ENCODE results near the gene REX1BD. TPM values are rescaled to one million over a fixed set of nuclear protein-coding genes. Genes with fewer than 3 reads are reported as not detected.

Gene REX1BD
- total and polyA plus RNA-seq, 4 donors, result 25.9 to 71.9 (median 51.4) TPM

DNA sequence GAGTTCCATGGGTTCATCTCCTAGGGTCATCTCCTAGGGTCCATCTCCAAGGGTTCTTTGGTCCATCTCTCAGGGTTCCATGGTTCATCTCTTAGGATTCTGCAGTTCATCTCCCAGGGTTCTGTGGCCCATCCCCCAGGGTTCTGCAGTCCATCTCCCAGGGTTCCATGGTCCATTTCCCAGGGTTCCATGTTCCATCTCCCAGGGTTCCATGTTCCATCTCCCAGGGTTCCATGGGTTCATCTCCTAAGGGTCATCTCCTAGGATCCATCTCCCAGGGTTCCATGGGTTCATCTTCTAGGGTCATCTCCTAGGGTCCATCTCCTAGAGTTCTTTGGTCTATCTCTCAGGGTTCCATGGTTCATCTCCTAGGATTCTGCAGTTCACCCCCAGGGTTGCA lies 29.0 kb downstream of the REX1BD start:
- Histone ChIP-seq H3K36me3 (ENCODE audit: control insufficient read depth in 4 of 4, insufficient read depth in 3 of 4, low read depth in 1 of 4, low read length in 3 of 4) (no peaks in the 10 kb centered on the region), H3K9ac (ENCODE audit: low read depth in 1 of 2, low read length in 2 of 2) (no peak overlapping the region), H3K4me3 (ENCODE audit: low read depth in 1 of 3, low read length in 3 of 3) (no peak overlapping the region), H3K27ac (ENCODE audit: low read depth in 1 of 2, low read length in 2 of 2) (no peak overlapping the region), H3K9me3 (ENCODE audit: control insufficient read depth in 4 of 4, low read length in 3 of 4) (no peaks in the 10 kb centered on the region), H3K27me3 (ENCODE audit: control insufficient read depth in 4 of 4, insufficient read depth in 4 of 4, low read length in 3 of 4) (peaks cover 0 to 13% (median 3%) of the 10 kb centered on the region in 4 donors), H3K4me1 (ENCODE audit: control insufficient read depth in 4 of 4, insufficient read depth in 4 of 4, low read length in 3 of 4) (peaks cover 0 to 5% (median 3%) of the 10 kb centered on the region in 4 donors)
- TF ChIP-seq, protein P1, sequence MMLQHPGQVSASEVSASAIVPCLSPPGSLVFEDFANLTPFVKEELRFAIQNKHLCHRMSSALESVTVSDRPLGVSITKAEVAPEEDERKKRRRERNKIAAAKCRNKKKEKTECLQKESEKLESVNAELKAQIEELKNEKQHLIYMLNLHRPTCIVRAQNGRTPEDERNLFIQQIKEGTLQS (IDR thresholded peaks at IDR 0.05), result no peak
- no peak for DNase-seq (ENCODE audit: low spot score)

DNA sequence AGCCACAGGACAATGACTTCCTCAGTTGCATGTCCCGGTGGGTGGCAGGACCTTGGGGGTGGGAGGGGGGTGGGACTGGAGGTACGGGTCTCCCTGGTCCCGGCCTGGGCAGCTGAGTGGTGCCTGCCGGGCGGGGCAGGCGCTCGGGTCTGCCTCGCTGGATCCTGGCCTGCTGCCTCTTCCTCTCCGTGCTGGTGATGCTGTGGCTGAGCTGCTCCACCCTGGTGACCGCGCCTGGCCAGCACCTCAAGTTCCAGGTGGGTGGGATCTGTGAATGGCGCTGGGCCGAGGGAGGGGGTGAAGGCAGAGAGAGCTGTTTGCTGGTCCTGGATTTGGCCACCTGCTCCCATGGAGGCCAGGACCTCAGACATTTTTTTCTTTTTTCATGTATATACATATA lies 29.6 kb downstream of the REX1BD start:
- H3K9ac ChIP-seq (ENCODE audit: low read depth in 1 of 2, low read length in 2 of 2), result no peak overlapping the region
- WGBS, result 92% methylated on average over 13 of the region's 13 CpGs
- H3K4me3 ChIP-seq (ENCODE audit: low read depth in 1 of 3, low read length in 3 of 3), result no peak overlapping the region
- no peaks in the 10 kb centered on the region for H3K9me3 ChIP-seq (ENCODE audit: control insufficient read depth in 4 of 4, low read length in 3 of 4)
- no peaks in the 10 kb centered on the region for H3K4me1 ChIP-seq (ENCODE audit: control insufficient read depth in 4 of 4, insufficient read depth in 4 of 4, low read length in 3 of 4)
- TF ChIP-seq SP1 (IDR thresholded peaks at IDR 0.05), result no peak
- TF ChIP-seq, protein P2, sequence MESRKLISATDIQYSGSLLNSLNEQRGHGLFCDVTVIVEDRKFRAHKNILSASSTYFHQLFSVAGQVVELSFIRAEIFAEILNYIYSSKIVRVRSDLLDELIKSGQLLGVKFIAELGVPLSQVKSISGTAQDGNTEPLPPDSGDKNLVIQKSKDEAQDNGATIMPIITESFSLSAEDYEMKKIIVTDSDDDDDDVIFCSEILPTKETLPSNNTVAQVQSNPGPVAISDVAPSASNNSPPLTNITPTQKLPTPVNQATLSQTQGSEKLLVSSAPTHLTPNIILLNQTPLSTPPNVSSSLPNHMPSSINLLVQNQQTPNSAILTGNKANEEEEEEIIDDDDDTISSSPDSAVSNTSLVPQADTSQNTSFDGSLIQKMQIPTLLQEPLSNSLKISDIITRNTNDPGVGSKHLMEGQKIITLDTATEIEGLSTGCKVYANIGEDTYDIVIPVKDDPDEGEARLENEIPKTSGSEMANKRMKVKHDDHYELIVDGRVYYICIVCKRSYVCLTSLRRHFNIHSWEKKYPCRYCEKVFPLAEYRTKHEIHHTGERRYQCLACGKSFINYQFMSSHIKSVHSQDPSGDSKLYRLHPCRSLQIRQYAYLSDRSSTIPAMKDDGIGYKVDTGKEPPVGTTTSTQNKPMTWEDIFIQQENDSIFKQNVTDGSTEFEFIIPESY (IDR thresholded peaks at IDR 0.05), result no peak
- TF ChIP-seq NR2F2 (IDR thresholded peaks at IDR 0.05), result no peak
- no peak for TF ChIP-seq HNF4A (conservative IDR thresholded peaks at IDR 0.05)
- no peak for TF ChIP-seq YY1 (IDR thresholded peaks at IDR 0.05)
- no peak for TF ChIP-seq GABPA (IDR thresholded peaks at IDR 0.05 in 1 of 2, conservative IDR thresholded peaks at IDR 0.05 in 1 of 2)
- no peak for TF ChIP-seq FOXA2 (IDR thresholded peaks at IDR 0.05)
- TF ChIP-seq, protein P3, sequence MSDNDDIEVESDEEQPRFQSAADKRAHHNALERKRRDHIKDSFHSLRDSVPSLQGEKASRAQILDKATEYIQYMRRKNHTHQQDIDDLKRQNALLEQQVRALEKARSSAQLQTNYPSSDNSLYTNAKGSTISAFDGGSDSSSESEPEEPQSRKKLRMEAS (IDR thresholded peaks at IDR 0.05), result no peak
- TF ChIP-seq RXRA (IDR thresholded peaks at IDR 0.05), result no peak
- TF ChIP-seq, protein P4, sequence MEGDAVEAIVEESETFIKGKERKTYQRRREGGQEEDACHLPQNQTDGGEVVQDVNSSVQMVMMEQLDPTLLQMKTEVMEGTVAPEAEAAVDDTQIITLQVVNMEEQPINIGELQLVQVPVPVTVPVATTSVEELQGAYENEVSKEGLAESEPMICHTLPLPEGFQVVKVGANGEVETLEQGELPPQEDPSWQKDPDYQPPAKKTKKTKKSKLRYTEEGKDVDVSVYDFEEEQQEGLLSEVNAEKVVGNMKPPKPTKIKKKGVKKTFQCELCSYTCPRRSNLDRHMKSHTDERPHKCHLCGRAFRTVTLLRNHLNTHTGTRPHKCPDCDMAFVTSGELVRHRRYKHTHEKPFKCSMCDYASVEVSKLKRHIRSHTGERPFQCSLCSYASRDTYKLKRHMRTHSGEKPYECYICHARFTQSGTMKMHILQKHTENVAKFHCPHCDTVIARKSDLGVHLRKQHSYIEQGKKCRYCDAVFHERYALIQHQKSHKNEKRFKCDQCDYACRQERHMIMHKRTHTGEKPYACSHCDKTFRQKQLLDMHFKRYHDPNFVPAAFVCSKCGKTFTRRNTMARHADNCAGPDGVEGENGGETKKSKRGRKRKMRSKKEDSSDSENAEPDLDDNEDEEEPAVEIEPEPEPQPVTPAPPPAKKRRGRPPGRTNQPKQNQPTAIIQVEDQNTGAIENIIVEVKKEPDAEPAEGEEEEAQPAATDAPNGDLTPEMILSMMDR (IDR thresholded peaks at IDR 0.05; ENCODE audit: low read depth, low read length, missing input control), result no peak
- TF ChIP-seq HNF4G (IDR thresholded peaks at IDR 0.05), result no peak
- TF ChIP-seq TAF1 (conservative IDR thresholded peaks at IDR 0.05), result no peak
- TF ChIP-seq, protein P1 (IDR thresholded peaks at IDR 0.05), result no peak
- TF ChIP-seq EGR1 (IDR thresholded peaks at IDR 0.05; ENCODE audit: low read depth in 2 of 2), result no peak
- H3K27me3 ChIP-seq (ENCODE audit: control insufficient read depth in 4 of 4, insufficient read depth in 4 of 4, low read length in 3 of 4), result peaks cover 0 to 13% (median 3%) of the 10 kb centered on the region in 4 donors
- H3K27ac ChIP-seq (ENCODE audit: low read depth in 1 of 2, low read length in 2 of 2), result no peak overlapping the region
- H3K36me3 ChIP-seq (ENCODE audit: control insufficient read depth in 4 of 4, insufficient read depth in 3 of 4, low read depth in 1 of 4, low read length in 3 of 4), result no peaks in the 10 kb centered on the region
- DNase-seq (ENCODE audit: low spot score), result no peak

DNA sequence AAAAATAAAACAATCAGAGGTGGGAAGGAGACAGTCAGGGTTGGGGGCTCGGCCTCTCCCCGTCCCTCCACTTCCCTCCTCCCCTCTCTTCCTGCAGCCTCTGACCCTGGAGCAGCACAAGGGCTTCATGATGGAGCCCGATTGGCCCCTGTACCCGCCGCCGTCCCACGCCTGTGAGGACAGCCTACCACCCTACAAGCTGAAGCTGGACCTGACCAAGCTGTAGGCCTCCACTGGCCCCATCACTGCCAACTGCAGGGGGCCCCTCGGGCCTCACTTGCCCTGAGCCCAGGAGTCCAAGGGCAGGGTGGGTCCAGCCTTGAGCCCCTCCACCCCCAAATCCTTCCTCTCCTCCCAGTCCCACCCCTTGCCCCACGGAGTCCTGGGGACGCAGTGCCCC lies 31.7 kb downstream of the REX1BD start:
- no peak for DNase-seq (ENCODE audit: low spot score)
- peaks cover 0 to 7% (median 0%) of the 10 kb centered on the region in 4 donors for H3K27me3 ChIP-seq (ENCODE audit: control insufficient read depth in 4 of 4, insufficient read depth in 4 of 4, low read length in 3 of 4)

More for the DNA sequence above, 31.7 kb downstream of the REX1BD start:
- TF ChIP-seq FOXA1 (IDR thresholded peaks at IDR 0.05), result no peak
- no peak for TF ChIP-seq FOXA2 (IDR thresholded peaks at IDR 0.05)
- TF ChIP-seq HNF4A (conservative IDR thresholded peaks at IDR 0.05), result no peak
- TF ChIP-seq, protein P5, sequence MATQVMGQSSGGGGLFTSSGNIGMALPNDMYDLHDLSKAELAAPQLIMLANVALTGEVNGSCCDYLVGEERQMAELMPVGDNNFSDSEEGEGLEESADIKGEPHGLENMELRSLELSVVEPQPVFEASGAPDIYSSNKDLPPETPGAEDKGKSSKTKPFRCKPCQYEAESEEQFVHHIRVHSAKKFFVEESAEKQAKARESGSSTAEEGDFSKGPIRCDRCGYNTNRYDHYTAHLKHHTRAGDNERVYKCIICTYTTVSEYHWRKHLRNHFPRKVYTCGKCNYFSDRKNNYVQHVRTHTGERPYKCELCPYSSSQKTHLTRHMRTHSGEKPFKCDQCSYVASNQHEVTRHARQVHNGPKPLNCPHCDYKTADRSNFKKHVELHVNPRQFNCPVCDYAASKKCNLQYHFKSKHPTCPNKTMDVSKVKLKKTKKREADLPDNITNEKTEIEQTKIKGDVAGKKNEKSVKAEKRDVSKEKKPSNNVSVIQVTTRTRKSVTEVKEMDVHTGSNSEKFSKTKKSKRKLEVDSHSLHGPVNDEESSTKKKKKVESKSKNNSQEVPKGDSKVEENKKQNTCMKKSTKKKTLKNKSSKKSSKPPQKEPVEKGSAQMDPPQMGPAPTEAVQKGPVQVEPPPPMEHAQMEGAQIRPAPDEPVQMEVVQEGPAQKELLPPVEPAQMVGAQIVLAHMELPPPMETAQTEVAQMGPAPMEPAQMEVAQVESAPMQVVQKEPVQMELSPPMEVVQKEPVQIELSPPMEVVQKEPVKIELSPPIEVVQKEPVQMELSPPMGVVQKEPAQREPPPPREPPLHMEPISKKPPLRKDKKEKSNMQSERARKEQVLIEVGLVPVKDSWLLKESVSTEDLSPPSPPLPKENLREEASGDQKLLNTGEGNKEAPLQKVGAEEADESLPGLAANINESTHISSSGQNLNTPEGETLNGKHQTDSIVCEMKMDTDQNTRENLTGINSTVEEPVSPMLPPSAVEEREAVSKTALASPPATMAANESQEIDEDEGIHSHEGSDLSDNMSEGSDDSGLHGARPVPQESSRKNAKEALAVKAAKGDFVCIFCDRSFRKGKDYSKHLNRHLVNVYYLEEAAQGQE (IDR thresholded peaks at IDR 0.05), result no peak
- TF ChIP-seq JUND (IDR thresholded peaks at IDR 0.05), result no peak
- H3K36me3 ChIP-seq (ENCODE audit: control insufficient read depth in 4 of 4, insufficient read depth in 3 of 4, low read depth in 1 of 4, low read length in 3 of 4), result no peaks in the 10 kb centered on the region
- no peaks in the 10 kb centered on the region for H3K4me1 ChIP-seq (ENCODE audit: control insufficient read depth in 4 of 4, insufficient read depth in 4 of 4, low read length in 3 of 4)
- H3K9me3 ChIP-seq (ENCODE audit: control insufficient read depth in 4 of 4, low read length in 3 of 4), result no peaks in the 10 kb centered on the region
- 87% methylated on average over 10 of the region's 10 CpGs for WGBS
- no peak overlapping the region for H3K9ac ChIP-seq (ENCODE audit: low read depth in 1 of 2, low read length in 2 of 2)
- H3K4me3 ChIP-seq (ENCODE audit: low read depth in 1 of 3, low read length in 3 of 3), result no peak overlapping the region
- H3K27ac ChIP-seq (ENCODE audit: low read depth in 1 of 2, low read length in 2 of 2), result no peak overlapping the region

Data from liver (tissue), 9 donors.